ENCODE data around the gene FGF3.
A peak's percentile ranks its signal among the peaks of the same experiment; 100 is the strongest.

The FGF3 gene

DNA sequence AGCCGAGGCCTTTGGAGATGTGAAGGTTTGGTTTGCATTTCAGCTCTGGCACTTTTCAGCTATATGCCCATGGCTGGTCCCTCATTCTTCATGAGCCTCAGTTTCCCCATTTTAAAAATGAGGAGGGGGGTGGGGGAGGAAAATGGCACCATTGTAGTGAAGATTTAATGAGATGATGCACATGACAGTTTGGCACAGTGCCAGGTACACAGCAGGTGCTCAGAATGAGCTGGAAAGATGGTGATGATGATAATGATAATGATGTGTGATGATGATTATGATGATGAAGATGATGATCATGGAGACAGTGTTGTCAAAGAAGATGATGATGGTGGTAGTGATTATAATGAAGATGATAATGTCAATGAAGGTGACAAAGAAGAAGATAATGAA is 24.3 kb upstream of the FGF3 start:
- DNase-seq (ENCODE audit: low spot score): no peak

DNA sequence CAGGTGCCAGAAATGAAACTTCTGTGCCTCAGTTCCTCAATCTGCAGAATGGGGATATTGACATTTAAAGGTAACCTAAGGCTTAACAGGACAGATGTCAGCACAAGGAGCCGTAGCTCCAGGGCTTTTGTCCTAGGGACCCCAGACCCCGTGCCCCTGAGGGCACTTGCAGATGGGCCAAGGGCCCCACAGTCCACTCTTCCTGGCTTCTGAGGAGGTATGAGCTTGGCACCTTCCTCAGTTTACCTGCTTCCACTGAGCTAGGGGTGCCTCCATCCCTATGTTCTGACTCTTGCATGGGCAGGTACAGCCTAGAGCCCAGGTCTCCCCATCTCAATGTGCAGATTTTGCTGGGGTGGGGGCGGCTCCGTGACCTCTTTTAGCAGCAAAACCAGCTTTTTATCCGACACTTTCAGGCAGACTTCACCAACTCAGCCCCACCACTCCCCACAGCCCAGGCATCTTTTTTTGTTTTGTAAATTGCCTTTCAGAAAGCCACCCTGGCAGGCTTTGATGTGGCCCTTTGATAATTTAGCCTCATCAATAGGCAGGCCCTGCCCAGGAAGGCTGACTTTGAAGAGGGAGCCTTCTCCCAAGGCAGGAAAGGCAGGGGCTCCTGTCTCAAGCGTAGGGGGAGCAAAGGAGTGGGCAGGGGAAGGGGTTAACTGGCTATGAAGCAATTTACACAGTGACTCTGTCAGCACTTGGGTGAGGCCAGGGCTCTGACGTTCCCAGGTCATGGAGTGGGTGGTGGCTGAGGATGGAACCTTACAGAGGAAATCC is 23.7 kb upstream of the FGF3 start:
- no peak for DNase-seq (ENCODE audit: low spot score)

GRCh38 chr11:69841859-69842698 is 22.9 kb upstream of the FGF3 start:
- peak; percentile 9 for DNase-seq (ENCODE audit: low spot score)

- no peak for DNase-seq (ENCODE audit: low spot score)
Observed at GRCh38 chr11:69841170-69841858, 22.1 kb upstream of the FGF3 start.

- DNase-seq (ENCODE audit: low spot score): no peak
Observed at GRCh38 chr11:69840371-69841169, 21.4 kb upstream of the FGF3 start.

DNA sequence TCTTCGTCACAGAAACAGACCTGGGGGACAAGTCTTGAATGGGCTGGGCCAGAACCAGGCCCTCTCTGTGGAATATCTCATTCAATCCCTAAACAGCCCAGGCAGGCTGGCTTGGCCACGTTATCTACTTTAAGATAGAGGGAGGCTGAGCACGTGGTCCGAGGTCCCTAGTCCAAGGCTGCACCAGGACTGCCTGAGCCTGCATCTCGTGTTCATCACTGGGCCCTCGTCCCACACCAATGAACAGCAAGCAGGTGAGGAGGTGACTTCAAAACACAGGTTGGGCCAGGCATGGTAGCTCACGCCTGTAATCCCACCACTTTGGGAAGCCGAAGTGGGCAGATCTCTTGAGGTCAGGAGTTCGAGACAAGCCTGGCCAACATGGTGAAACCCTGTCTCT is 20.3 kb upstream of the FGF3 start:
- no peak for DNase-seq (ENCODE audit: low spot score)

GRCh38 chr11:69837791-69838190 is 18.6 kb upstream of the FGF3 start:
- no peak for DNase-seq (ENCODE audit: low spot score)

GRCh38 chr11:69836401-69836800 is 17.2 kb upstream of the FGF3 start:
- DNase-seq (ENCODE audit: low spot score): no peak

- no peak for DNase-seq (ENCODE audit: low spot score)
Observed at GRCh38 chr11:69834811-69835800, 15.9 kb upstream of the FGF3 start.

DNA sequence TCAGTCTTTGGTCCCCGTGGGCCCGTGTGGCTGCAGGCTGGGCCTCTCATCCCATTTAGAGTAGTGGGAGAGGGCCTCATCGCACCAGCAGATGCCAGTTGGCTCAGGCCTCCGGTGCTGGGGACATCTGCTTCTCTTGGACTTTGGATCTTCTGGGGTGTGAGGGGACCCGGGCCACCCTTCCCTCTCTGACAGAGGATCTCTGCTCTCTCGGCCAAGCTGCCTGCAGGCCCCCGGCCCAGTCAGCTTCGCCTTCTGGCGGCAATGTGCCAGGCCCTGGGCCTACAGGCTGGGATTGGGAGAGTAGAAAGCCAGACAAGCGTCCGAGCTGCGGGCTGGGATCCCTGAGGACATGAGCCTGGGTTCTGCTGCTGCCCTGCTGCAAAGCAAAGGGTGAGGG is 15.0 kb upstream of the FGF3 start:
- DNase-seq (ENCODE audit: low spot score): no peak

DNA sequence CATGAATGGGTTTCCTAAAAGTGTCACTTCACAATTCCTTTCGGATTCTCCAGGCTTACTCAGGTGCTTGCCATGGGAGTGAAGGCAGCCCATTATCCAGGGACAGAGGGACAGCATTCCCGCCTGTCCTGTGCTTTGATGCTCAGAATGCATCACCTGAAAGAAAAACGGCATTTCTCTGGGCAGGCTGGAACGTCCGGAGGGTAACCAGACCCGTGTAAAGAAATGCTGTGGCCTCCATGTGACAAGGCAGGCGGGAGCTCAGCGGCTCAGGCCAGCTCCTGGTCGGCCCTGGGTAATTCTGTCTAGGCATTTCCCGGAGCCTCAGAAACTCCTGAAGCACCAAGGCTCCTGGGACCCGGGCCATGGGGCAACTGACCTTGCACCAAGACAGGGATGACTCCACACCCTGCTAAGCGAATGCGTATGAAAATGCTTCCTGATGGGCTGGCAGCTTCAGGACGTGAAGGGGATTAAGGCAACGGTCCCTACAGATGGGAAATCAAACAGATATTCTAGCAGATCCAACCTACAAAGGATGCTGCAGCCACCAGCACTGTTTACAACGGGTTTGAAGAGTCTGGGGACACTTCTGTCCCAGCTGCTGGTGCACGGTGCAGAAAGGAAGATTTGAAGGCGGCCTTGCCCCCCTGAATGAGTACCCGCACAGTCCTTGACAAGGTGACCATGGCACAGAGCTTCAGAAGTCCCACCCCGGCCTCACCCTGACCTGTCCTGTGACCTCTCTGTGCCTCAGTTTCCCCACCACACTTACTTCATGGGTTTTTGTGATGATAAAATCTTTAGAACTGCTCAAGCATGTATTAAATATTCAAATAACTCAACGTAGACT is 13.6 kb upstream of the FGF3 start:
- DNase-seq (ENCODE audit: low spot score): no peak

DNA sequence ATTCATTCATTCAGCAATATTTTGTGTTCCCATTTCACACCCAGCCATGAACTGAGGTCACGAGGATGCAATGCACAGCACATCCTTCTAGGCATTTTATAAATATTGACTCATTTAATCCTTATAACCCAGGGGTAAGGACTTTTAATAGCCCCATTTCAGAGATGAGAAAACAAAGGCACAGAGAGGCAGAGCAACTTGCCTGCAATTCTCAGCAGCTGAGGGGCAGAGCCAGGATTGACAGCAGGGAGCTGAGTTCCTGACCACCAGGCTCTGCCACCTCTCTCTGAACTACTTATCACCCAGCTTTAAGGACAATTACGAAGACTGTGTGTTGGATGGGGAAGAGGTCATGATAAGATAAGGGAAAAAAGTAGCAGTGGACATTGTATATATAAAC is 12.8 kb upstream of the FGF3 start:
- DNase-seq (ENCODE audit: low spot score): no peak

DNA sequence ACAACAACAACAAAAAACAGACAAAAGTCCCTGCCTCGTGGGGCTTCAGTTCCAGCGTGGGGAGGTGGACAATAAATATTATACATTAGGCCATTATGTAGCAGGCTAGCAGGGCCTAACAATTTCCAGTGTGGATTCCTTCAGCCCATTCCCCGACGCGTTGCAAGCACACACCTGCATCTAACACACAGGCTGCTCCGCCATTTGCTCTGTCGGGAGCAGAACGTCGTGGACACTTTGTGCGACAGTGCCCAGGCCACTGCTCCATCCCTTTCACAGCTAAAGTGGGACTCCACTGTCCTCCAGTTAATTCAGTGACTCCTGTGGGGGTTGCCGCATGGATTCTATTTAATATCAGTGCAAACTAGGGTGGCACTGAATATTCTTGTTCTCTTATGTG is 10.9 kb upstream of the FGF3 start:
- no peak for DNase-seq (ENCODE audit: low spot score)

- no peak for DNase-seq (ENCODE audit: low spot score)
Observed at GRCh38 chr11:69828971-69829344, 9.7 kb upstream of the FGF3 start.

GRCh38 chr11:69828276-69828970 is 9.2 kb upstream of the FGF3 start:
- no peak for DNase-seq (ENCODE audit: low spot score)

- no peak for DNase-seq (ENCODE audit: low spot score)
Observed at GRCh38 chr11:69826773-69827172, 7.6 kb upstream of the FGF3 start.

GRCh38 chr11:69825941-69826340 is 6.7 kb upstream of the FGF3 start:
- no peak for DNase-seq (ENCODE audit: low spot score)

GRCh38 chr11:69825037-69825834 is 6.0 kb upstream of the FGF3 start:
- no peak for DNase-seq (ENCODE audit: low spot score)

Data from CD4-positive, alpha-beta T cell treated with Interleukin-15 for 4 hours (primary cell).